ENCODE data around the gene DCLK1.

GRCh38 chr13:35957996-35958395, 173.2 kb downstream of the DCLK1 start:
- TF ChIP-seq, protein P1, sequence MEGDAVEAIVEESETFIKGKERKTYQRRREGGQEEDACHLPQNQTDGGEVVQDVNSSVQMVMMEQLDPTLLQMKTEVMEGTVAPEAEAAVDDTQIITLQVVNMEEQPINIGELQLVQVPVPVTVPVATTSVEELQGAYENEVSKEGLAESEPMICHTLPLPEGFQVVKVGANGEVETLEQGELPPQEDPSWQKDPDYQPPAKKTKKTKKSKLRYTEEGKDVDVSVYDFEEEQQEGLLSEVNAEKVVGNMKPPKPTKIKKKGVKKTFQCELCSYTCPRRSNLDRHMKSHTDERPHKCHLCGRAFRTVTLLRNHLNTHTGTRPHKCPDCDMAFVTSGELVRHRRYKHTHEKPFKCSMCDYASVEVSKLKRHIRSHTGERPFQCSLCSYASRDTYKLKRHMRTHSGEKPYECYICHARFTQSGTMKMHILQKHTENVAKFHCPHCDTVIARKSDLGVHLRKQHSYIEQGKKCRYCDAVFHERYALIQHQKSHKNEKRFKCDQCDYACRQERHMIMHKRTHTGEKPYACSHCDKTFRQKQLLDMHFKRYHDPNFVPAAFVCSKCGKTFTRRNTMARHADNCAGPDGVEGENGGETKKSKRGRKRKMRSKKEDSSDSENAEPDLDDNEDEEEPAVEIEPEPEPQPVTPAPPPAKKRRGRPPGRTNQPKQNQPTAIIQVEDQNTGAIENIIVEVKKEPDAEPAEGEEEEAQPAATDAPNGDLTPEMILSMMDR (IDR thresholded peaks at IDR 0.05 in 4 of 5, conservative IDR thresholded peaks at IDR 0.05 in 1 of 5): no peak
- TF ChIP-seq POLR2A (IDR thresholded peaks at IDR 0.05): no peak

Data from gastrocnemius medialis (tissue), 4 donors.